GM21423 (cell line): ENCODE results near the gene KCTD2.
"Not testable (repeated sequence)": the region's sequence is repeated elsewhere in the genome, so short reads cannot be mapped to it uniquely, and the experiment has no call there.

Source experiments
- ATAC-seq: cut with Tn5 transposase; IDR thresholded peaks from one replicate; pipeline ENCODE4 v1.9.1; 2021; ENCODE audit warnings: mild to moderate bottlenecking, moderate library complexity; ENCODE audit not compliant: unreplicated experiment

The KCTD2 gene

GRCh38 chr17:75046407-75047289 is at the start of gene KCTD2, which contains the start of gene ATP5PD:
TSS of gene KCTD2 (plus strand) at chr17:75047225. CDS start at chr17:75047251, 26 bp downstream.
TSS of gene ATP5PD (minus strand) at chr17:75046969. CDS start at chr17:75042650, 4,319 bp downstream.
- peak; percentile 93 for ATAC-seq

- no peak for ATAC-seq
Measured at GRCh38 chr17:74998783-74999182, 48.2 kb upstream of the KCTD2 start.

- no peak for ATAC-seq
Measured at GRCh38 chr17:74999523-74999922, 47.5 kb upstream of the KCTD2 start.

GRCh38 chr17:75001915-75002843 is 44.8 kb upstream of the KCTD2 start:
- ATAC-seq: no peak

GRCh38 chr17:75003070-75003956 is 43.7 kb upstream of the KCTD2 start:
- ATAC-seq: no peak

- ATAC-seq: no peak
Measured at GRCh38 chr17:75003957-75004355, 43.1 kb upstream of the KCTD2 start.

GRCh38 chr17:75004371-75004770 is 42.7 kb upstream of the KCTD2 start:
- ATAC-seq: no peak

- no peak for ATAC-seq
Measured at GRCh38 chr17:75005291-75005690, 41.7 kb upstream of the KCTD2 start.

GRCh38 chr17:75006084-75006483 is 40.9 kb upstream of the KCTD2 start:
- ATAC-seq: not testable (repeated sequence)

- no peak for ATAC-seq
Measured at GRCh38 chr17:75006653-75007052, 40.4 kb upstream of the KCTD2 start.

- no peak for ATAC-seq
Measured at GRCh38 chr17:75008373-75008772, 38.7 kb upstream of the KCTD2 start.

GRCh38 chr17:75009139-75009724 is 37.8 kb upstream of the KCTD2 start:
- no peak for ATAC-seq

- no peak for ATAC-seq
Measured at GRCh38 chr17:75010683-75011400, 36.2 kb upstream of the KCTD2 start.

- ATAC-seq: no peak
Measured at GRCh38 chr17:75011401-75012095, 35.5 kb upstream of the KCTD2 start.

- ATAC-seq: no peak
Measured at GRCh38 chr17:75012096-75012345, 35.0 kb upstream of the KCTD2 start.

- ATAC-seq: peak; percentile 86
Measured at GRCh38 chr17:75012346-75013091, 34.5 kb upstream of the KCTD2 start, which contains the start of gene MRPL58. TSS of gene MRPL58 (plus strand) at chr17:75012670. CDS start at chr17:75012687, 17 bp downstream.

- no peak for ATAC-seq
Measured at GRCh38 chr17:75013092-75013559, 33.9 kb upstream of the KCTD2 start.

- ATAC-seq: no peak
Measured at GRCh38 chr17:75019146-75019545, 27.9 kb upstream of the KCTD2 start.
